LoVo (cell line): Measurements from ENCODE around the gene SPRN.
A peak's percentile ranks its signal among the peaks of the same experiment; 100 is the strongest.
"Not testable (repeated sequence)": the region's sequence is repeated elsewhere in the genome, so short reads cannot be mapped to it uniquely, and the experiment has no call there.

ENCODE experiments used
- DNase-seq: peaks from one replicate; pipeline ENCODE4 v3.0.0-alpha.2; 2016; ENCODE audit warnings: low spot score

The SPRN gene

DNA sequence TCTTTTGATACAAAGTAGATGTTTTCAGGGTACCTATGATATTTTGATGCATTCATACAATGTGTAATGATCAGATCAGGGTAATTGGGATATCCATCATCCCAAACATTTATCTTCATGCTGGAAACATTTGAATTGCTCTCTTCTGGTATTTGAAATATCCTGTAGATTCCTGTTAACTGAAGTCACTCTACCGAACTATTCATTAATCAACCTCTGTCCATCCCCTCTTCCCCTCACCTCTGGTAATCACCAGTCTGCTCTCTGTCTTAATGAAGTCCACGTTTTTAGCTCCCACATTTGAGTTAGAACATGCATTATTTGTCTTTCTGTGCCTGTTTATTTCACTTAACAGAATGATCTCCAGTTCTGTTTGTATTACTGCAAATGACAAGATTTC is 19.2 kb downstream of the SPRN start:
- no peak for DNase-seq

DNA sequence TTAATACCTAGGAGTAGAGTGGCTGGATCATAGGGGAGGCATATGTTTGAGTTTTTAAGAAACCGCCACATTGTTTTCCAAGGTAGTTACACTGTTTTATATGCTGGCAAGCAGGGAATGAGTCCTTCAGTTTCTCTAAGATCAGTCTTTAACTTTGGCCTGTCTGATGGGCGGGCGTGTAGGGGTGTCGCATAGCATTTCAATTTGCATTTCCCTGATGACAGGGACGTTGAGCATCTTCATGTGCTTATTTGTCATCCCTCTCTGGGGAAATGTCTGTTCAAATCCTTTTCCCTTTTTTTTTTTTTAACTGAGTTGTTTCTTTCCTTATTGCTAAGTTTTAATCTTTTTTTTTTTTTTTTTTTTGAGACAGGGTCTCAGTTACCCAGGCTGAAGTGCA is 20.6 kb downstream of the SPRN start:
- no peak for DNase-seq

DNA sequence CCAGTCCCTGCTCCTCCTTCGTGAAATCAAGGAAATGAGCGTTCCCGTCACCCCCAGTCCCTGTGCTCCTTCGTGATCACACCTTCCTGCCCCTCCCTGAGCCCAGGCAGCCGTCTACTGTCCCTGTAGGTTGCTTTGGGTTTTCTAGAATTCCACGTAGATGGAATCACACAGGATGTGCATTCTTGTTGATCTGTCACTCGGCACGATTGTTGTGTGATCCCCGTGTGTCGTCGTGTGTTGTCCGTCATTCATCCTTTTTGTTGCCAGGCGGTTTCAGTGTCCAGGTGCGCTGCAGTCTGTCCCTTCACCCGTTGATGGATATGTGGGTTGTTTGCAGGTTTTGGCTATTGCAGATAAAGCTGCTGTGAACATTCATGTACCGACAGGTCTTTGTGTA is 21.1 kb downstream of the SPRN start:
- DNase-seq: no peak

DNA sequence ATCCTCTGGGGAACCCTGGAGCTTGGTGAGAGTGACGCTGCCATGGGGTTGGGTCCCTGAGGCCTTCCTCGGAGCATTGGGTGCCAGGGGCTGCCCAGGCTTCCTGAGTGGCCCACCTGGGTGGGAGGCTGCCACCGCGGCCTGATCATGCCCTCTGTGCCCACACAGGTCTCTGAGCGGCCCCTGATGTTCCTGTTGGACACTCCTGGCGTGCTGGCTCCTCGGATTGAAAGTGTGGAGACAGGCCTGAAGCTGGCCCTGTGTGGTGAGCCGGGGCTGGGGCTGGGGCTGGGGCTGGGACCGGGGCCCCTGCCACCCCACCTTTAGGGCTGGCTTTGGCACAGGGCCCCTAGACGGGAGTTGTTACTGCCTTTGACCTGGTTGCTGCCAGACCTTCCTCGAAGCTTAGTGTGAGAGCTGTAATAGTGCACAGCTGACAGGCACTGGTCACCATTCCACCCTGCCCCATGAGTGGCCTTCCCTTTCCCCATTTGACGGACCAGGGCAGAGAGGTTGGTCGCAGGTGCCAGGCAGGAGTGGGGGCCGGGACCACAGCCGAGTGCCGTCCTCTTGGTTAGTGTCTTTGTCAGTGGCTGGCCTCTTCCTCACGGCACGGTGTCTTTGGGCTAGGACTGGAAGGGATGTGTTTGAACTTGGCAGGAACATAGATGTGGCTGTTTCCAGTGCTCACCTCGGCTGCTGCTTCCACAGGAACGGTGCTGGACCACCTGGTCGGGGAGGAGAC is 22.3 kb downstream of the SPRN start:
- DNase-seq: no peak

DNA sequence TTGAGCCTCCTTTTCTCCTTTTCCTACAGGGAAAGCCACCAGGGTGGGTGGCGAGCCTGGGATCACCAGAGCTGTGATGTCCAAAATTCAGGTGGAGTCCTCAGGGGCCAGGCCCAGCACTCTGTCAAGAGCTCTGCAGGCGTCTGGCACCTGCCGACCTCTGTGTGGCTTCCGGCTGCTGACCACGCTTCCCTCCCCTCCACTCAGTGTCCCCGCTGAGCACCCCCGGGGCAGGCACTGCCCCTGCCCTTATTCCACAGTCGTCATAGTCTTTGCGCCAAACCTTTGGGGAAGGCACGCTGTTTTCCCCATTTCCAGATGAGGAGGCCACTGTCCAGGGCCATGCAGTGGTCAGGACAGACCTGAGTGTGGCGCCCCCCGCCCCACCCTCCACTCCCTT is 22.9 kb downstream of the SPRN start:
- no peak for DNase-seq

DNA sequence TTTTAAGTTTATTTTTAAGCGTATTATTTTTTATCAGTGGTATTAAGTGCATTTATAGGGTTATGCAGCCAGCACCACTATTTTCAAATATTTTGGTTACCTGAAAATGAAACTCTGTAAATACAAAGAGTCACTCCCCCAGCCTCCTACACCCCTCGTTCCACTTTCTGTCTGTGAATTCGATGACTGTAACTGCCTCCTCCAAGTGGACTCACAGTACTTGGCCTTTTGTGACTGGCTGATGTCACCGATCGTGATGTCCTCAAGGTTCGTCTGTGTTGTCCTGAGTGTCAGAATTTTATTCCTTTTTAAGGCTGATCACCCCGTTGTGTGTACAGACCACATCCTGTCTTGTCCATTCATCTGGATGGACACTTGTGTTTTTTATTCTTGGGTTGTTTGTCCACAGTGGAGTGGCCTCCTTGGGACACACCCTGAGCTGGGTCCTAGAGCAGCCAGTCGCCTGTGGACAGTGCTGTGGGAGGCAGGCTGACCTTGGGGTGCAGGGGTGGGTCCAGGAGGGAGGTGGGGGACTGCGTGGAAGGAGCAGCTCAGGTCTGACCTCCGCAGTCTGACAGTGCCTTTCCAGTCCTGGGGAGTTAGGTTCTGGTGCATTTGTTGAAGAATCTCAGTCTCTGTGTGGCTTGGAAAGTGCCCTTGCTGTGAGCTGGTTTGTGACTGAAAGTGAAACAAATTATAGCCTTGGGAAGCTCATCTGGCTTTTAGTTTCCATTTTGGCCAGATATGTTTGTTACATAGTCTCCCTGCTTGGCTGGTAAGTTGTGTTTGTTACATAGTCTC is 23.6 kb downstream of the SPRN start:
- no peak for DNase-seq

DNA sequence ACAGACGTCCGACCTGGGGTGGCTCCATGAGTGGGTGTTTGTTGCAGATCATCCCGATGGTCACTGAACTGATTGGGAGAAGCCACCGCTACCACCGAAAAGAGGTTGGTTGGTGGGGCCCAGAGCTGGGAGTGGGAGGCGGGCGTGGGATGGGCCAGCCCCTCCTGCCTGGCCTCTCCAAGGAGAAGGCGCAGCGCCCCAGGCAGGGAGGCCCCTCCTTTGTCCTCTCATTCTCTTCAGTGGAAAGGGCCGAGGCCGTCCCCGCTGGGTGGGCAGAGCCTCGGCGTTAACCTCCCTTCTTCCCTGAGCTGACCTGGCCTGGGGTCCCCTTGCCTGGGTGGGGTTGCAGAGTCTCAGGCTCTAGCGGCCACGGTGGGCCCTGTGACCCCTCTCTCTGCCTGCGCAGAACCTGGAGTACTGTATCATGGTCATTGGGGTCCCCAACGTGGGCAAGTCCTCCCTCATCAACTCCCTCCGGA is 25.3 kb downstream of the SPRN start:
- DNase-seq: no peak

DNA sequence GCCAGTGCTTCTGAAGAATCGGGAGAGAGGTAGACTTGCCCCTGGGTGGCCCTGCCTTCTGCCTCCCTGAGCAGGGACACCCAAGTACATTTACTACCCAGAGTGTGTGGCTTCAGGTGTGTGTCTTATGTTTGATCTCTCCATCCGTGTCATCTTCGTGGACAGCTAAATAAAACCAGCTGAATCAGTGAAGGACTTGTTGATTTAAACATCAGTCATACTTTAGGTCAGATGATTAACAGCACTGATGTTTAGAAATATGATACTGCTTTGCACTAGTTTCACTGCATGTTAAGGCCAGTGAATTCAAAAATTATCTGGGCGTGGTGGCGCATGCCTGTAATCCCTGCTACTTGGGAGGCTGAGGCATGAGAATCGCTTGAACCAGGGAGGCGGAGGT is 26.5 kb downstream of the SPRN start:
- no peak for DNase-seq

DNA sequence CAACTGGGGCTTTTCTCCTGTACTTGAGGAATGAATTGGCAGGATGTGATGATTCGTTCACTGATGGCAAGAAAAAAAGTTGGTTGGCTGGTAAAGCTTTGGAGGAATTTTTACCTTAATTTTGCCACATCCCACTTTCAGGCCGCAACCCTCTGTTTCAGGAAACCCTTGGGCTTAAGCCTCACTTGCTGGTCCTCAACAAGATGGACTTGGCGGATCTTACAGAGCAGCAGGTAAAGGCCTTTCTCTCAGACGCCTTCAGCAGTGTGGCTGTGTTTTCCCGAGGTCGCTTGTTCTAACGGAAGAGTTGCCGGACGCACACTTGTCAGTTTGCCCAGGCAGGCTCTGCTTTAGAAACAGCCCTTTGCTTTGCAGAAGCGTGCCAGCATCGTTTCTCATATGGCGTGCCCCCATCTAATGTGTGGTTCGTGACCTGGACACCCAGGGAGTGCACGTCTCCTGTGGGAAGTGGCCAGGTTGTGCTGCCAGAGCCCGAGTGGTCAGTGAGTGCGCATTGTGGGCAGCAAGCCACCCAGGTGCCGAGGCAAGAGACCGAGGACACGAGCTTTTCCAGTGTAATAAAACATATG is 28.3 kb downstream of the SPRN start:
- DNase-seq: no peak

DNA sequence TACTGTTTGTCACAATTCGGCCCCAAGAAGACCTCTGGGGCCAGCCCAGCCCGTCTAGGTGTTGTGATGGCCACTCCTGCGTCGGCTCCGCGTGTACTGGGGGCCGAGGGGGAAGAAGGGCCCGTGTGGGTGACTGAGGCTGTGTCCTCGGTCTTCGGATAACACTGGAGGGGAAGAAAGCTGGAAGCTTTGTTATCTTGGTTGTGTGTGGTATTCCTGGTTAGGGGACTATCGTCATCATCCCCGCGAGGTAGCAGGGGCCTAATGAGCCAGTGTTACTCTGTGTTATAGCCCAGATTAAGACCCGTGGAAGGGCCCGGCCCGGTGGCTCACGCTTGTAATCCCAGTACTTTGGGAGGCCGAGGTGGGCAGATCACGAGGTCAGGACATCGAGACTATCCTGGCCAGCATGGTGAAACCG is 29.6 kb downstream of the SPRN start:
- no peak for DNase-seq

DNA sequence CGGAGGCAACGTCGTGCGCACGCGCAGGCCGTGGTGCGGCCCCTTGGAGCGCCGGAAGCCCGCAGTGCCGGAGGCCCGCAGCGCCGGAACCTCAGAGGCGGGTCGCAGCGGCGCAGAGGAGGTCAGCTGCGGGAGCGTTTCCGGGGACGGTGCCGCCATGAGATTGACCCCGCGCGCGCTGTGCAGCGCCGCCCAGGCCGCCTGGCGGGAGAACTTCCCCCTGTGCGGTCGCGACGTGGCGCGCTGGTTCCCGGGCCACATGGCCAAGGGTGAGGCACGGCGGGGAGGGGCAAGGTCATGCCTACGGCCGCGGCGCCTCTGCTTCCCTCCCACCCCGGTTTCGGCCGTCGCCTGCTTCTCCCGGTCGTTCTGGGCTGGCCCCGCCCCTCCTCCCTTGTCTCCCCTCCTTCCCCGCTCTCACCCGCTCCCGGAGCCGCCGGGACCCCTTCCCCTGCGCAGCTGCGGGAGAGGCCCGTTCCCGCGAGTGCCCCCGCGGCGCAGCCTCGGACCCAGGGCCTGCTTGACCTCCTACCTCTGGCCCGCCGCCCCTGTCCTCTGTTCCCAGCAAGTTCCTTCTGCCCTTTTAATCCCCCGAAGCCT is 30.3 kb downstream of the SPRN start, which contains the start of gene MTG1:
TSS of gene MTG1 (plus strand) at position 94 of the 600 bp plus-strand sequence. CDS start at position 158, 64 bp downstream.
- peak; percentile 95 for DNase-seq

DNA sequence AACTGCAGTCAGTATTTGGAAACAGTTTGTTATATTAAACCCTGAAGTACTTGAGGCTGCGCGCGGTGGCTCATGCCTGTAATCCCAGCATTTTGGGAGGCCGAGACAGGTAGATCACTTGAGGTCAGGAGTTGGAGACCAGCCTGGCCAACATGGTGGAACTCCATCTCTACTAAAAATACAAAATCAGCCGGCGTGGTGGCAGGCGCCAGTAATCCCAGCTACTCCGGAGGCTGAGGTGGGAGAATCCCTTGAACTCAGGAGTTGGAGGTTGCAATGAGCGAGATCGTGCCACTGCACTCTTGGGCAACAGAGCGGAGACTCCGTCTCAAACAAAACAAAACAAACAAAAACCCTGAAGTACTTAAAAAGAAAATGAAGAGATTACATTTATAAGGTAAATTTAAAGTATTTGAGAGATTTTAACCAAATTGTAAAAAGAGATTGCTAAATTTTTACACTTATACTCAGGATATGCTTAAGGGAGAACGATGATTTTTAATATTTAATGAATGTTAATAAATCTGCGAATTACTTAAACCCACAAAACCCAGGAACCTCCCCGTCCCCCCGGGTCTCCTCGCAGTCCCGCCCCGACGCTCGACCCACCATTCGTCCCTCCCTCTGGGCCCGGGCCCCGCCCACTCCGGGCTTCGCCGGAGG is 30.9 kb downstream of the SPRN start:
- no peak for DNase-seq

DNA sequence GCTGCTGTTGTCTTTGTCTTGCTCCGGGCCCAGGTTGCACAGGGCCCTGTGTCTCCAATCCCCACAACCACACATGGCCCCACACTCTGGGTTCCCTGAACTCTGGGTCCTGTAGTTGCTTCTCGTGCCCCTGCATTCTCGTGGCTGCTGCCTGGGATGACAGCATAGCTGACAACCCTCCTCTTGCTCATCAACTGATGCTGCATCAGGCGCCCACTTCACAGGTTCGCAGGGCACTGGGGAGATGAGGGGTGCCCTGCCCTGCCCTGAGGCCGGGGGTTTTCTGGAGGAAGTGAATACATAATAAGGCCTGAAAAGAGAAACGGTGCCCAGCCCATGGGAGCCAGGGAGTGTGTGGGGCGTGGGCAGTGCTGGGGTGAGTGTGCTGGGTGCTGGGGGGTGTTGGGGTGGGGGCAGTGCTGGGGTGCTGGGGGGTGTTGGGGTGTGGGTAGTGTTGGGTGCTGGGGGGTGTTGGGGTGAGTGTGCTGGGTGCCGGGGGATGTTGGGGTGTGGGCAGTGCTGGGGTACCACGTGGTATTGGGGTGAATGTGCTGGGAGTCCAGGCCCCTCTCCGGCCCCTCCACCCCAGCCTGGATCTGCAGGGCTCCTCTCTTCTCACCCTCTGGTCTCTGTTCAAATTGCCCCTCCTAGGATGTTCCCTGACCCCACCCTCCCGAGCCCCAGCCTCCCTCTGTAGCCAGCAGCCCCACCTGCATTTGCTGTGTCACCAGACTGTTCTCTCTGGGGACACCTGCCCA is 32.5 kb downstream of the SPRN start:
- no peak for DNase-seq

DNA sequence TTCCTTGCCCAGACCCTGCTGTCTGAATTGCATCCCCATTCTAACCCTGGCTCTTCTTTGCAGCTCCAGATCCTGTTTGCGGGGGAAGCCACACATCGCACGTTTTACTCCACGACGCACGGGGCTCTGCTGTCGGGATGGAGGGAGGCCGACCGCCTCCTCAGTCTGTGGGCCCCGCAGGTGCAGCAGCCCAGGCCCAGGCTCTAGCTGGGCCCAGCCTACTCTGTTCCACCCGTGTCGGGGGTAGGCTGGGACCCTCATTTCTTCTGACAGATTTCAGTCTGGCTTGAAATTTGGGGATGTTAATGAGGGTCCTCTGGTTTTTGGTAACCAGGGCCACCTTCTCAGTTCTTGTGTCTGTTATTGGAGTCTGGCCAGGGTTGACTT is 33.2 kb downstream of the SPRN start:
- no peak for DNase-seq

DNA sequence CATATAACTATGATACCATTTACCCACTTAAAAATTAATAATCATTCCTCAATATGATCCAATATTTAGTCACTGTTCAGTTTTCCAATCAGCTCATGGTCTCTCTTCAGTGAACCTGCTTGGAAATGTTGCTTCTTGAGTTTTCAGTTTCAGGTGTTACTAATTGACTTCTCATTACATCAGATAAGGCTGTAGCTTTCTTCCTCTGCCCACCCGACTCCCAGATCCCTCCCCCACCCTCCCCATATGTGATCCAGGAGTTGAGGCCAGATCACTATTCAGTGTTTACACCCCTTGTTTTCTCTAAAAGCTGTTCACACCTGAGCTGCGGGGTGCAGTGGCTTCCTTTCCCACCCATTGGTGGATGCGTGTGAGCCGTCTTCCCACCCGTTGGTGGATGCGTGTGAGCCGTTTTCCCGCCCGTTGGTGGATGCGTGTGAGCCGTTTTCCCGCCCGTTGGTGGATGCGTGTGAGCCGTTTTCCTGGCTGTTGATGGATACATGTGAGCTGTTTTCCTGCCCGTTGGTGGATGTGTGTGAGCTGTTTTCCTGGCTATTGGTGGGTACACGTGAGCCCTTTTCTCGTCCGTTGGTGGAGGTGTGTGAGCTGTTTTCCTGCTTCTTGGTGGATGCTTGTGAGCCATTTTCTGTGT is 33.7 kb downstream of the SPRN start:
- no peak for DNase-seq

DNA sequence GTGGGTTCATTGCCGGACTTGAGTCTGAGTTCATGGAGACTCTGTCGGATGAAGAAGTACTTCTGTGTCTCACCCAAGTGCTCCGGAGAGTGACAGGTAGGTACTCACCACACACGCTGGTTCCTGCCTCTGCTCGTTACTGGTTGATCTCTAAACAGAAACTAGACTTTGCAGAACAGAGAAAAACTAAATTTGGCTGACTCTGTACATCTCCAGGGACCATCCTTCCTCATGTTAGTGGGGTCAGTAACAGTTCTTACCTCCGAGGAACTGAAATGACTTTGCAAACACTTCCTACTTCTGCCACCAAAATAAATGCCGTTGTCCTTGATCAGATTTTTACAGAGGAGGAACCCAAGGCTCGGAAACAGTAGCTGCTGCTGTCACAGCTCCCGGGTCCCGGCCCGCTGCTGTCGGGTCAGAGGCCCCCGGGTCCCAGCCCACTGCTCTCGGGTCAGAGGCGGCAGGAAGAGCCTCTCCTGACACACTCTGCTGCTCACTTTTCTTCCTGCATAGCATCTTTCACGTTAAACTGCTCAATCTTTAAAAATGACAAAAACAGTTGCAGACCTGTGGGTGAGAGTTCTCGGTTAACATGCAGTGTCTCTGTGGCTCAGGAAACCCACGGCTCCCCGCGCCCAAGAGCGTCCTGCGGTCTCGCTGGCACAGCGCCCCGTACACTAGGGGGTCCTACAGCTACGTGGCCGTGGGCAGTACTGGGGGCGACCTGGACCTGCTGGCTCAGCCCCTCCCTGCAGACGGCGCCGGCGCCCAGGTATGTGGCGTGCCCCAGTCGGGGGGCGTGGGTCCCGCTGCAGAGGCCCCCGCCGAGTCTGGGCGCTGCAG is 35.2 kb downstream of the SPRN start:
- DNase-seq: no peak

DNA sequence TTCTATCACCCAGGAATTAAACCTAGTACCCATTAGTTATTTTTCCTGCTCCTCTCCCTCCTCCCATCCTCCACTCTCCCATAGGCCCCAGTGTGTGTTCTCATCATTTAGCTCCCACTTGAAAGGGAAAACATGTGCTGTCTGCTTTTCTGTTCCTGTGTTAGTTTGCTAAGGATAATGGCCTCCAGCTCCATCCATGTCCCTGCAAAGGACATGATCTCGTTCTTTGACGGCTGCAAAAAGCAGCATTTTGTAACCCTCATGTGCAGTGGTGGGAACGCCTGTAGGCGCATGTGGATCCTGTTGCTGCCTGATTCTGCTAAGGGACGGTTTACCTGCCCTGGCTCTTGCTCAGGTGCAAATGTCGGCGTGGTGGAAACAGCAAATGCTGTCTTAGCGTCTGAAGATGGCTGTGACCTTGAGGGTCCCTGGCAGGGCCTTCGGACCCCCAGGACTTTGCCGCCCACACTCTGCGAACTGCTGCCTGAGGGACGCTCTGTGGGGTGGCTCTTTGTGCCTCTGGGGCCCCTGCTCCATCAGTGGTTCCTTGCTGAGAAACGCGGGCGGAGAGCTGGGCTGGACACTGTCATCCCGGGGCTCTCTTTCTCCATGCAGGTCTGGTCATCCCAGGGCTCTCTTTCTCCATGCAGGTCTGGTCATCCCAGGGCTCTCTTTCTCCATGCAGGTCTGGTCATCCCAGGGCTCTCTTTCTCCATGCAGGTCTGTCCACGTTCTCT is 36.0 kb downstream of the SPRN start:
- no peak for DNase-seq

DNA sequence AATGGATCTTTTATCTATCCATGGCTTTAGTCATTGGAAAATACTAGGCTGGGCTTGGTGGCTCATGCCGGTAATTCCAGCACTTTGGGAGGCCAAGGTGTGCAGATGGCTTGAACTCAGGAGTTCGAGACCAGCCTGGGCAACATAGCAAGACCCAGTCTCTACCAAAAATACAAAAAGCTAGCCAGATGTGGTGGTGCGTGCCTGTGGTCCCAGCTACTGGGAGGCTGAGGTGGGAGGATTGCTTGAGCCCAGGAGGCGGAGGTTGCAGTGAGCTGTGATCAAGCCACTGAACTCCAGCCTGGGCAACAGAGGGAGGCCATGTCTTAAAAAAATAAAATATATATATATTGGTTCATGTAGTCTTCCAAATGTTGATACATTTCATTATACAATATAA is 37.5 kb downstream of the SPRN start:
- DNase-seq: not testable (repeated sequence)

DNA sequence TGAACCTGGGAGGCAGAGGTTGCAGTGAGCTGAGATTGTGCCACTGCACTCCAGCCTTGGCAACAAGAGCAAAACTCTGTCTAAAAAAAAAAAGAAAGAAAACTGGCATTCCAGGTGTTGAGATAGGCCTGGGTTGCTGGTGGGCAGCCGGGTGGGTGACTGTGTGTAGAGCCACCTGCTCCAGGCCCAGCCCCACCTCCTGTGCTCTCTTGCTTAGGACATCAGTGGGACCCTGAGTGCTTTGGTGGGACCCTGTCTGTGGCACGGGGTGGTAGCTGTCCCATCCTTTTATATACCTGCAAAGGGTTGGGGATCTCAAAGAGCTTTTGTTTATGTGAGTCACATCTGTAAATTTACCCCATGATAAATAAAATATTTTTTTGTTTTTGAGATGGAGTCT is 39.2 kb downstream of the SPRN start:
- DNase-seq: no peak
